A673 (cell line): ENCODE results near the gene PLCG2.

Experiments used
- EZH2 ChIP-seq: fragments of 200-600 bp; sonication (generic); IDR thresholded peaks from 2 replicates; pipeline ENCODE4 v1.6.1; 2017; ENCODE audit warnings: borderline replicate concordance, low read depth, mild to moderate bottlenecking, mixed read lengths, antibody characterized with exemption, low read length; ENCODE audit not compliant: poor library complexity, severe bottlenecking
- TF ChIP-seq, protein P1 (sequence below): fragments of 300-800, 200-600 bp; sonication (generic); conservative IDR thresholded peaks from 2 replicates; pipeline ENCODE4 v1.5.1; 2017; ENCODE audit warnings: low read depth, mild to moderate bottlenecking, antibody characterized with exemption, low read length, moderate library complexity, mixed read lengths

GRCh38 chr16:82011199-82011641 lies 232.1 kb downstream of the PLCG2 start, which contains the start of gene SDR42E1:
- TF ChIP-seq, protein P1, sequence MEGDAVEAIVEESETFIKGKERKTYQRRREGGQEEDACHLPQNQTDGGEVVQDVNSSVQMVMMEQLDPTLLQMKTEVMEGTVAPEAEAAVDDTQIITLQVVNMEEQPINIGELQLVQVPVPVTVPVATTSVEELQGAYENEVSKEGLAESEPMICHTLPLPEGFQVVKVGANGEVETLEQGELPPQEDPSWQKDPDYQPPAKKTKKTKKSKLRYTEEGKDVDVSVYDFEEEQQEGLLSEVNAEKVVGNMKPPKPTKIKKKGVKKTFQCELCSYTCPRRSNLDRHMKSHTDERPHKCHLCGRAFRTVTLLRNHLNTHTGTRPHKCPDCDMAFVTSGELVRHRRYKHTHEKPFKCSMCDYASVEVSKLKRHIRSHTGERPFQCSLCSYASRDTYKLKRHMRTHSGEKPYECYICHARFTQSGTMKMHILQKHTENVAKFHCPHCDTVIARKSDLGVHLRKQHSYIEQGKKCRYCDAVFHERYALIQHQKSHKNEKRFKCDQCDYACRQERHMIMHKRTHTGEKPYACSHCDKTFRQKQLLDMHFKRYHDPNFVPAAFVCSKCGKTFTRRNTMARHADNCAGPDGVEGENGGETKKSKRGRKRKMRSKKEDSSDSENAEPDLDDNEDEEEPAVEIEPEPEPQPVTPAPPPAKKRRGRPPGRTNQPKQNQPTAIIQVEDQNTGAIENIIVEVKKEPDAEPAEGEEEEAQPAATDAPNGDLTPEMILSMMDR, result no peak
- TF ChIP-seq EZH2, result no peak
